ENCODE measurements around the gene COLEC12.

DNA sequence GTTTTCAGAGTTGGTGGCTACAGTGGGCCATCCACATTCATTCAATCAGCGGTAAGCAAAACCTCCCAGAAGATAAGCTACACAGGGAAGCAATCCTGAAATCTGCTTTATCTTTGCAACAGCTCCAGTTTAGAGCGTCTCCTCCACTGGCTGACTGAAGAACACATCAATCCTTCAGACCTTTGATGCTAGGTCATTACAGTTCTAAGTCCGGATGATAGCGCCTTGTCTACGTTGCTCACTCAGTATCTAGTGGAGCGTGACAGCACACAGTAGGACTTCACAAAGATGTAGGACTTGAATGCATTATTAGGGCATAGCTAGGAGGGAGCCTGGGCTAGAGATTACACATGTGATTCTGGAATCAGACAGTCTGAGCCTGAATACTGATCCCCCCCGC, 5.0 kb downstream of the COLEC12 start:
- TF ChIP-seq, protein P1, sequence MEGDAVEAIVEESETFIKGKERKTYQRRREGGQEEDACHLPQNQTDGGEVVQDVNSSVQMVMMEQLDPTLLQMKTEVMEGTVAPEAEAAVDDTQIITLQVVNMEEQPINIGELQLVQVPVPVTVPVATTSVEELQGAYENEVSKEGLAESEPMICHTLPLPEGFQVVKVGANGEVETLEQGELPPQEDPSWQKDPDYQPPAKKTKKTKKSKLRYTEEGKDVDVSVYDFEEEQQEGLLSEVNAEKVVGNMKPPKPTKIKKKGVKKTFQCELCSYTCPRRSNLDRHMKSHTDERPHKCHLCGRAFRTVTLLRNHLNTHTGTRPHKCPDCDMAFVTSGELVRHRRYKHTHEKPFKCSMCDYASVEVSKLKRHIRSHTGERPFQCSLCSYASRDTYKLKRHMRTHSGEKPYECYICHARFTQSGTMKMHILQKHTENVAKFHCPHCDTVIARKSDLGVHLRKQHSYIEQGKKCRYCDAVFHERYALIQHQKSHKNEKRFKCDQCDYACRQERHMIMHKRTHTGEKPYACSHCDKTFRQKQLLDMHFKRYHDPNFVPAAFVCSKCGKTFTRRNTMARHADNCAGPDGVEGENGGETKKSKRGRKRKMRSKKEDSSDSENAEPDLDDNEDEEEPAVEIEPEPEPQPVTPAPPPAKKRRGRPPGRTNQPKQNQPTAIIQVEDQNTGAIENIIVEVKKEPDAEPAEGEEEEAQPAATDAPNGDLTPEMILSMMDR (IDR thresholded peaks at IDR 0.05; ENCODE audit: insufficient read depth, low read length, poor library complexity, severe bottlenecking) = no peak
- no peak for TF ChIP-seq EZH2phosphoT487 (conservative IDR thresholded peaks at IDR 0.05; ENCODE audit: low read length)
